SK-N-SH (cell line): ENCODE measurements around the gene AGO4. TPM values are rescaled to one million over a fixed set of nuclear protein-coding genes. Genes with fewer than 3 reads are reported as not detected.

Experiments used
- CTCF ChIA-PET: fragments of 300-600, 350-600 bp; formaldehyde crosslinking; extraction: SDS; loops from one replicate; lab custom pipeline; 2021; lab: Yijun Ruan, JAX
- POLR2A ChIA-PET: fragments of 350-600 bp; sonication (Branson Sonifier 250); formaldehyde crosslinking; extraction: SDS; loops from one replicate; lab custom pipeline; 2020; ENCODE audit warnings: antibody characterized with exemption, inconsistent platforms; lab: Yijun Ruan, JAX
- DNase-seq: peaks from one replicate; pipeline ENCODE4 v3.0.0; 2012
- H2AFZ ChIP-seq: fragments of 200-600 bp; sonication (generic); 2 replicates; pipeline ENCODE4 v1.8.1; 2016; ENCODE audit warnings: antibody characterized with exemption, mild to moderate bottlenecking, low read depth
- H3F3A ChIP-seq: fragments of 200-600 bp; sonication (generic); replicated peaks from 2 replicates; pipeline ENCODE3; 2016; ENCODE audit warnings: antibody characterized with exemption, mild to moderate bottlenecking; ENCODE audit not compliant: insufficient read depth
- H3K27ac ChIP-seq, 2 experiments: fragments of 200-500 bp in 1 of 2; fragments of 200-600 bp in 1 of 2; sonication (Bioruptor generic) in 1 of 2; sonication (generic), shearing (Covaris generic) in 1 of 2; 2 replicates each; pipeline versions ENCODE4 v1.5.1 to v1.6.1; 2014 to 2016; ENCODE audit warnings: low read depth in 2 of 2, inconsistent platforms in 1 of 2, low read length in 1 of 2, mild to moderate bottlenecking in 1 of 2, mixed read lengths in 1 of 2
- H3K27me3 ChIP-seq: fragments of 200-600 bp; sonication (generic), shearing (Covaris generic); 2 replicates; pipeline ENCODE4 v1.6.1; 2016; ENCODE audit warnings: mixed run types; ENCODE audit not compliant: insufficient read depth
- H3K36me3 ChIP-seq, 2 experiments: fragments of 200-500 bp in 1 of 2; fragments of 200-600 bp in 1 of 2; sonication (Bioruptor generic) in 1 of 2; sonication (generic) in 1 of 2; replicated peaks in 1 of 2; 2 replicates each; pipeline versions ENCODE3 to v1.5.1; 2014 to 2016; ENCODE audit warnings: low read length in 1 of 2, mild to moderate bottlenecking in 1 of 2; ENCODE audit not compliant: insufficient read depth in 2 of 2, control insufficient read depth in 1 of 2
- H3K4me1 ChIP-seq, 2 experiments: fragments of 200-500 bp in 1 of 2; fragments of 200-600 bp in 1 of 2; sonication (Bioruptor generic) in 1 of 2; sonication (generic), shearing (Covaris generic) in 1 of 2; 2 replicates each; pipeline versions ENCODE4 v1.5.1 to v1.6.1; 2014 to 2016; ENCODE audit warnings: low read depth in 1 of 2, low read length in 1 of 2, mixed run types in 1 of 2; ENCODE audit not compliant: insufficient read depth in 2 of 2, control insufficient read depth in 1 of 2
- H3K4me2 ChIP-seq: fragments of 200-600 bp; sonication (generic), shearing (Covaris generic); 2 replicates; pipeline ENCODE4 v1.6.1; 2017; ENCODE audit warnings: mixed run types
- H3K4me3 ChIP-seq, 2 experiments: fragments of 200-500 bp in 1 of 2; fragments of 200-600 bp in 1 of 2; sonication (Bioruptor generic) in 1 of 2; sonication (generic), shearing (Covaris generic) in 1 of 2; 2 replicates each; pipeline versions ENCODE4 v1.5.1 to v1.8.1; 2014 to 2016; ENCODE audit warnings: low read depth in 2 of 2, inconsistent platforms in 1 of 2, low read length in 1 of 2, mild to moderate bottlenecking in 1 of 2, mixed read lengths in 1 of 2, moderate library complexity in 1 of 2
- H3K79me2 ChIP-seq: fragments of 200-600 bp; sonication (generic); 2 replicates; pipeline ENCODE4 v1.8.1; 2017; ENCODE audit warnings: mild to moderate bottlenecking; ENCODE audit not compliant: insufficient read depth
- H3K9ac ChIP-seq: fragments of 200-600 bp; sonication (generic); 2 replicates; pipeline ENCODE4 v1.6.1; 2017; ENCODE audit warnings: mixed run types
- H3K9me2 ChIP-seq: fragments of 200-600 bp; sonication (generic); 2 replicates; pipeline ENCODE4 v1.6.1; 2017; ENCODE audit warnings: mixed run types
- H3K9me3 ChIP-seq: fragments of 200-600 bp; sonication (generic); 2 replicates; pipeline ENCODE4 v1.6.1; 2017; ENCODE audit warnings: mixed run types, mild to moderate bottlenecking, moderate library complexity
- H4K20me1 ChIP-seq: fragments of 200-600 bp; sonication (generic); 2 replicates; pipeline ENCODE4 v1.6.1; 2017; ENCODE audit warnings: mild to moderate bottlenecking, mixed run types; ENCODE audit not compliant: insufficient read depth
- CHD2 ChIP-seq: fragments of 150-350 bp; IDR thresholded peaks from 2 replicates; pipeline ENCODE4 v1.6.1; 2018; ENCODE audit warnings: low read length; ENCODE audit not compliant: partially characterized antibody
- CTCF ChIP-seq: fragments of 200-600 bp; sonication (generic); IDR thresholded peaks from 2 replicates; pipeline ENCODE4 v1.6.1; 2017; ENCODE audit warnings: antibody characterized with exemption, mild to moderate bottlenecking, moderate library complexity
- ELF1 ChIP-seq: IDR thresholded peaks from 2 replicates; pipeline ENCODE4 v1.4.0; 2012
- EP300 ChIP-seq, 2 experiments: IDR thresholded peaks; 2 replicates each; pipeline versions ENCODE4 v1.4.0 to v1.6.1; 2012; ENCODE audit warnings: borderline replicate concordance in 1 of 2, low read depth in 1 of 2, low read length in 1 of 2
- EZH2phosphoT487 ChIP-seq: fragments of 200-600 bp; sonication (generic); IDR thresholded peaks from 2 replicates; pipeline ENCODE4 v1.6.1; 2017; ENCODE audit warnings: low read depth, mixed run types, mild to moderate bottlenecking, antibody characterized with exemption, moderate library complexity, borderline replicate concordance
- FOSL2 ChIP-seq: IDR thresholded peaks from 2 replicates; pipeline ENCODE4 v1.4.0; 2012; ENCODE audit warnings: low read depth, mild to moderate bottlenecking, moderate library complexity, borderline replicate concordance
- FOXJ3 ChIP-seq: sonication (generic); formaldehyde crosslinking; IDR thresholded peaks from 2 replicates; pipeline ENCODE4 v1.5.1; 2020; ENCODE audit warnings: mild to moderate bottlenecking, missing genetic modification reagents
- FOXM1 ChIP-seq: IDR thresholded peaks from 2 replicates; pipeline ENCODE4 v1.4.0; 2012; ENCODE audit warnings: low read depth, mild to moderate bottlenecking
- MAX ChIP-seq: IDR thresholded peaks from 2 replicates; pipeline ENCODE4 v1.4.0; 2012; ENCODE audit warnings: low read depth
- MEF2A ChIP-seq: IDR thresholded peaks from 2 replicates; pipeline ENCODE4 v1.4.0; 2012; ENCODE audit warnings: low read depth, borderline replicate concordance
- MXI1 ChIP-seq: IDR thresholded peaks from 2 replicates; pipeline ENCODE4 v1.6.1; 2012; ENCODE audit warnings: mild to moderate bottlenecking, low read depth, low read length, improper control_type of control experiment
- RCOR1 ChIP-seq: fragments of 150-350 bp; IDR thresholded peaks from 2 replicates; pipeline ENCODE4 v1.6.1; 2017; ENCODE audit warnings: antibody characterized with exemption, low read length
- REST ChIP-seq: IDR thresholded peaks from 2 replicates; pipeline ENCODE4 v1.6.1; 2012; ENCODE audit warnings: mild to moderate bottlenecking, low read depth, low read length, moderate library complexity
- SIN3A ChIP-seq: IDR thresholded peaks from 2 replicates; pipeline ENCODE4 v1.6.1; 2012; ENCODE audit warnings: low read depth, mild to moderate bottlenecking, low read length, moderate library complexity, borderline replicate concordance
- TAF1 ChIP-seq: IDR thresholded peaks from 2 replicates; pipeline ENCODE4 v1.6.1; 2012; ENCODE audit warnings: low read depth, mild to moderate bottlenecking, low read length, moderate library complexity, borderline replicate concordance
- TEAD4 ChIP-seq: IDR thresholded peaks from 2 replicates; pipeline ENCODE4 v1.4.0; 2012; ENCODE audit warnings: mild to moderate bottlenecking, borderline replicate concordance; ENCODE audit not compliant: insufficient read depth
- USF2 ChIP-seq: fragments of 150-350 bp; IDR thresholded peaks from 2 replicates; pipeline ENCODE4 v1.6.1; 2017; ENCODE audit warnings: antibody characterized with exemption, low read length, low read depth, borderline replicate concordance
- WGBS: methylation state at CpG from one replicate; pipeline ENCODE4 v1.1.6; 2017; ENCODE audit warnings: low lambda C conversion rate; 5-methylcytosine and 5-hydroxymethylcytosine counted together
- polyA plus RNA-seq, 3 experiments: library from polyadenylated mRNA; depleted of rRNA; stranded (reverse); fragments of >200 nt; gene quantifications; 2 replicates each; pipeline ENCODE4 v1.2.3, GENCODE V29; 2012

Gene AGO4
- polyA plus RNA-seq, 1 of the 3 experiments (the other 2 are of a cell fraction): 4.8 TPM

- Histone ChIP-seq H3K4me1 (no peaks in the 10 kb centered on the region), H3K27ac (no peak overlapping the region), H3F3A (no peaks in the 10 kb centered on the region), H3K9ac (no peak overlapping the region), H4K20me1 (no peaks in the 10 kb centered on the region), H3K36me3 (peaks cover 47 to 53% of the 10 kb centered on the region in 2 experiments), H3K79me2 (no peaks in the 10 kb centered on the region), H3K4me2 (no peak overlapping the region), H2AFZ (no peak overlapping the region), H3K27me3 (no peaks in the 10 kb centered on the region), H3K9me3 (no peaks in the 10 kb centered on the region), H3K9me2 (no peaks in the 10 kb centered on the region), H3K4me3 (no peak overlapping the region)
- POLR2A ChIA-PET: no interaction called here
- CTCF ChIA-PET: no interaction called here
- no peak for DNase-seq
- TF ChIP-seq MEF2A: no peak
- TF ChIP-seq RCOR1: no peak
- TF ChIP-seq SIN3A: no peak
- no peak for TF ChIP-seq TEAD4
- no peak for TF ChIP-seq FOXM1
- no peak for TF ChIP-seq MXI1
- TF ChIP-seq USF2: no peak
Measured at GRCh38 chr1:35899941-35900340, 92.1 kb downstream of the AGO4 start.

GRCh38 chr1:35901235-35901634 is 93.4 kb downstream of the AGO4 start:
- no peaks in the 10 kb centered on the region for H3K27me3 ChIP-seq
- peaks cover 47 to 51% of the 10 kb centered on the region in 2 experiments for H3K36me3 ChIP-seq
- no peak overlapping the region for H3K4me3 ChIP-seq
- no peak overlapping the region for H3K9ac ChIP-seq
- H3K9me3 ChIP-seq: no peaks in the 10 kb centered on the region
- TF ChIP-seq REST: no peak
- no peak for TF ChIP-seq USF2
- no peak for TF ChIP-seq MAX
- TF ChIP-seq EZH2phosphoT487: no peak
- no peak for TF ChIP-seq FOSL2
- no peak for TF ChIP-seq ELF1
- TF ChIP-seq SIN3A: no peak
- no peak for TF ChIP-seq FOXJ3 (CRISPR knock-in tag)
- TF ChIP-seq CTCF: no peak
- TF ChIP-seq EP300 (IDR thresholded peaks at IDR 0.05; ENCODE audit: borderline replicate concordance in 1 of 2, low read depth in 1 of 2, low read length in 1 of 2): no peak
- no peak for TF ChIP-seq TAF1
- no peak for TF ChIP-seq CHD2
- no peaks in the 10 kb centered on the region for H3K79me2 ChIP-seq
- H3K4me2 ChIP-seq: no peak overlapping the region
- 98% methylated on average over 9 of the region's 9 CpGs for WGBS
- H3K4me1 ChIP-seq: no peaks in the 10 kb centered on the region
- ChIA-PET CTCF (no interaction called here), POLR2A (no interaction called here)
- H3K9me2 ChIP-seq: no peaks in the 10 kb centered on the region
- no peak for DNase-seq
- no peak overlapping the region for H2AFZ ChIP-seq
- H3K27ac ChIP-seq: no peak overlapping the region
- no peaks in the 10 kb centered on the region for H4K20me1 ChIP-seq
- no peaks in the 10 kb centered on the region for H3F3A ChIP-seq
